Head of caudate nucleus (tissue), 42 donors: ENCODE measurements around the gene EVPL.

ENCODE experiments used
- DNase-seq, 42 donors: peaks; one replicate each; pipeline versions ENCODE4 v3.0.0 to v3.0.0-alpha.2; 2020 to 2021; ENCODE audit warnings: mixed read lengths in 7 of 42
- intact Hi-C: fragments of 100-400 bp; cut with DNase I; formaldehyde crosslinking; loops from one replicate; pipeline ENCODE4 v1.15.0; 2022

EVPL gene

DNA sequence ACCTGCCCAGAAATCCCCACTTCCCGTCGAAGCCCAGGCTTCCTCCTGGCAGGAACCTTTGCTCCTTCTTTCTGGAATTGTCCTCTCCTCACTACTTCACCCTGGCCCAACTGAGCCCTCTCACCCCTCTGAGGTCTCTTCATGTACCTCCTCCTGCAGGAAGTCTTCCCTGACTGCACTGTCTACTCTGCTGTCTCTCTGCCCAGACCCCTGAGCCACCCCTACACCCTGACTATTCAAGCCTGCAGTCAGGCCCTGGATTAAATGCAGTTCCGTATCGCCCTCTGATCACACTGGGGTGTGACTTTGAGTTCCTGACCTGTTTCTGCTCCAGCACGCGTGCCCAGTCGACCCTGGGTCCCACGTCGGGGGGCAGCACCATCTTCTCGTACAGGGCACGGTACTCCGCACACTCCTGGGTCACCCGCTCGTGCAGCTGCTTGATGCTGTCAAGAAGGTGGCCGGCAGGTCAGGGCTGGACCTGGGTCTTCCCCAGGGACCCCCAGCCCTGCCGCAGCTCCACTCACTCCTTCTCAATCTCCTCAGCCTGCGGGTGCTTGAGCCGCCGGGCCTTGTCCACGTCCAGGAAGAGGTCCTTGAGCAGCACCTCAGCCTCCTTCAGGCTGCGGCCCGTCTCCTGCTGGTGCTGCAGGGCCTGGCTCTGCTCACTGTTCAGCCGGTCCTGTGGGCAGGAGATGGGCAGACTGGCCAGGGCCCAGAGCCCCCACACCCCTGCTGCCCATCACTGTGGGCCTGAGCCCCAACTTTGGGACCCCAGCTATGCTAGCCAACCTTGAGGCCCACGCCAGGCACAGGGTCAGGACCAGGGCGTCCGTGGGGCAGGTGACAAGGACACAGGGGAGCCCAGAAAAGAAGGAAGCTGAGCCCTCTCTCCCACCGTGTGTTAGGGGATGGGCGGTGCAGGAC is 3.9 kb downstream of the EVPL start:
- DNase-seq, result no peak
- intact Hi-C loops, result no loop called here

GRCh38 chr17:76022285-76022684 is 4.8 kb downstream of the EVPL start:
- no peak for DNase-seq
- intact Hi-C loops, result no loop called here

DNA sequence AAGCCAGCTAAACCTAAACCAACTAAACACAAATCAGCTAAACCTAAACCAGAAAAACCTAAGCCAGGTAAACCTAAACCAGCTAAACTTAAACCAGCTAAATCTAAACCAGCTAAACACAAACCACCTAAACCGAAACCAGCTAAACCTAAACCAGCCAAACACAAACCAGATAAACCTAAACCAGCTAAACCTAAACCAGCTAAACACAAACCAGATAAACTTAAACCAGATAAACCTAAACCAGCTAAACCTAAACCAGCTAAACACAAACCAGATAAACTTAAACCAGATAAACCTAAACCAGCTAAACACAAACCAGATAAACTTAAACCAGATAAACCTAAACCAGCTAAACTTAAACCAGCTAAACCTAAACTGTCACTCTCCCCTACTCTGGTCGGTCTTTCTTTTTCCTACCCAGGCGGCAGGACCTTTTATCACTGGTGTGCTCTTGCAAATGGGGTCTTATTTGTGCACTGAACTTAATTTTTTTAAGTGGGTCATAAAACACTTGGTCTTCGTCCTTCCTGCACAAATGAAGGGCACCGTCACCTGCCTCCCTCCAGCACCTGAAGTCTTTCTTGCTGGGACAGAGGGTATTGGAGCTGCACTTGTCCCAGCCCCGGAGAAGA is 7.2 kb downstream of the EVPL start:
- intact Hi-C loops, result loop anchor here (10.0 kb wide), 1 partner anchor 275 kb away; no protein-coding TSS in a partner anchor
- no peak for DNase-seq

GRCh38 chr17:76018801-76019200 is 8.3 kb downstream of the EVPL start:
- intact Hi-C loops, result loop anchor here (10.0 kb wide), 1 partner anchor 276 kb away; no protein-coding TSS in a partner anchor
- DNase-seq, result no peak

- intact Hi-C loops, result loop anchor here (10.0 kb wide), 1 partner anchor 276 kb away; no protein-coding TSS in a partner anchor
- DNase-seq, result no peak
These were observed 8.8 kb downstream of the EVPL start for GRCh38 chr17:76018340-76018680.

GRCh38 chr17:76017481-76018339 is 9.4 kb downstream of the EVPL start:
- intact Hi-C loops, result loop anchor here (10.0 kb wide), 1 partner anchor 277 kb away; no protein-coding TSS in a partner anchor
- no peak for DNase-seq

DNA sequence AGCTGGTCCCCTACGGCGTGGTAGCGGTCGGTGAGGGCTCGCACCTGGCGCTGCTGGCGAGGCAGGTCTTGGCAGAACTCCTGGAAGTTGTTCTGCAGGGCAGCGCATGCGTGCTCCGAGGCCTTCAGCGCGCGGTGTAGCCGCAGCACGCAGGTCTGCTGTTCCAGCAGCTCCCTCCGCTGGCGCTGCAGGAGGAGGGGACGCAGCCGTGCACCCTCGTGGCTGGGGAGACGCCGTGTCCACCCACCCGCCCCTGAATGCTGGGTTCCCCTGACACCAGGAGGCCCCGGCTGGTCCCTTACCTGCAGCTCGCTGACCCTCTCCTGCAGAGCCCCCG is 12.2 kb downstream of the EVPL start:
- DNase-seq, result no peak
- intact Hi-C loops, result loop anchor here (10.0 kb wide), 1 partner anchor 280 kb away; no protein-coding TSS in a partner anchor

- intact Hi-C loops, result loop anchor here (10.0 kb wide), 1 partner anchor 280 kb away; no protein-coding TSS in a partner anchor
- DNase-seq, result peak; percentile 26 to 85 (median 68)
These were observed 12.8 kb downstream of the EVPL start for GRCh38 chr17:76014100-76014924.

GRCh38 chr17:76013377-76013932 is 13.7 kb downstream of the EVPL start:
- intact Hi-C loops, result loop anchor here (10.0 kb wide), 1 partner anchor 281 kb away; no protein-coding TSS in a partner anchor
- DNase-seq, result no peak

- intact Hi-C loops, result loop anchor here (10.0 kb wide), 1 partner anchor 283 kb away; no protein-coding TSS in a partner anchor
- no peak for DNase-seq
These were observed 15.2 kb downstream of the EVPL start for GRCh38 chr17:76011951-76012350.

DNA sequence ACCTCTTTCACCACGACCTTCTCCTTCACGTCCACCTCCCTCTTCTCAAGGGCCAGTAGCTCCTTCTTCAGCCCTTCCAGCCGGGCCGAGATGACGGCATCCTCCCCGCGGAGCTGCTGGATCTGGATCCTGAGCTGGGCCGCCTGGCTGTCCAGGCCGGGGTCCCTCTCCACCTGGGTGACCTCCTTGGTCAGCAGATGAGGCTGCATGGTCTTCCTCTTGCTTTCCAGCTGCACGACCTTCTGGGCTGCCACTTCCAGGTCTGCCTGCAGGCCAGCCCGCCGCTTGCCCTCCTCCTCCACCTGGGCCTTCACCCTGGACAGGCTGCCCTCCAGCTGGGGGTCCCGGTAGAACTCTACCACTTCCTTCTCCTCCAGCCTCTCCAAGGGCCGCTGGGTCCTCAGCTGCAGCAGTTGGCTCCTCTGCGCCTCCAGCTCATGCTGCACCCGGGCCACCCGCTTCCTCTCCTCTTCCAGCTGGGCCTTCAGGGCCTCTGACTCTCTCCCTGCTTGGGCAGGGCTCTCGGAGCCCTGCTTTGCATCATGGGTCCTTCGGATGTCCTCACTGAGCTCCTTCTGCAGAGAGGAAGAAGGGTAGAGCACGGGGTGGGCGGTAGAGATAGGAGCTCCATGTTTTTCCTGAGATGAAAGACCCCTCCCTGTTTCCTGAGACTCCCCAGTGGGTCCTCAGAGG is 17.0 kb downstream of the EVPL start:
- intact Hi-C loops, result loop anchor here (10.0 kb wide), 1 partner anchor 285 kb away; no protein-coding TSS in a partner anchor
- no peak for DNase-seq

GRCh38 chr17:76009447-76009846 is 17.7 kb downstream of the EVPL start:
- intact Hi-C loops, result no loop called here
- DNase-seq, result no peak

DNA sequence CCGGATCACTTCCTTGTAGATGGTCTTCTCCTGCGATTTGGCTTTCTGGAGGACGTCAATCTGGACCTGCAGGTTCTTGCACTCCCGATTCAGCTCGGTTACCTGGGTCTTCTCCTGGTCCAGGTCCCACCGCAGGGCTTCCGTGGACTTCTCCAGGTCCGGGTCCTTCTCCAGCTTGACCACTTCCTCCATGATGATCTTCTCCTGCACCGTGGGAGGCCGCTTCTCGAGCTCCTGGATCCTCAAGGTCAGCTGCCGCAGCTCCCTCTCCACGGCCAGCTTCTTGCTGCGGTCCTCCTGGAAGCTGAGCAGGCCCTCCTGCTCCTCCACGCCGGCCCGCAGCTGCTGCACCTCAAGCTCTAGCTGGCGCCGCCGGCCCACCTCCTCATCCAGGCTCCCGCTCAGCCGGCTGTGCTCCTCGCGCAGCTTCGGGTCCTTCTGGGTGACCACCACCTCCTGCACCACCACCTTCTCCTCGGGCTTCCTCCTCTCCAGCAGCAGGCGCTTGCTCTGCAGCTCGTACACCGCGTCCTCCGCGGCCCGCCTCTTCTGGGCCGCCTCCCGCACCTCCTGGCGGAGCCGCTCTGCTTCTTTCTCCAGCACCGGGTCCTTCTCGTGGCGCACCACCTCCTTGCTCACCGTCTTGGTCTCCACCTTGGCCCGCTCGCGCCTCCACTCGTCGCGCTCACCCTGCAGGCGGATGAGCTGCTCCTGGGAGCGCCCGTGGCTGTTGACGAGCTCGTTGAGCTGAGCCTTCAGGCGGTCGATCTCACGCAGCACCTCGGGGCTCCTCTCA is 18.3 kb downstream of the EVPL start:
- no peak for DNase-seq
- intact Hi-C loops, result no loop called here

DNA sequence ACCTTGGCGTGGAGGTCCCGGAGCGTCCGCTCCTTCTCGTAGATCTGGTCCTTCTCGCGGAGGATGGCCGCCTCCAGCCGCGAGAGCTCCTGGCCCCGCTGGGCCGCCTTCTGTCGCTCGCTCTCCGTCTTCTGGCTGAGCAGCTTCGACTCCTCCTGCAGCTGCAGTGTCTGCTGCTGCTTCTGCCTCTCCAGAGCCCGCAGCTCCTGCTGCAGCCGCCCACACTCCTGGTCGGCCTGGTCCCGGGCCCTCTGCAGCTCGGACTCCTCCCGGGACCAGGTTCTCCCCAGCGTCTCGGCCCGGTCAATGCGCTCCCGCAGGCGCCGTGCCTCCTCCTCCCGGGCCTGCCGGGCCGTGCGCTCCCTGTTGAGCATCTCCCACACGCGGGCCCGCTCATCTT is 18.9 kb downstream of the EVPL start:
- intact Hi-C loops, result no loop called here
- DNase-seq, result no peak

DNA sequence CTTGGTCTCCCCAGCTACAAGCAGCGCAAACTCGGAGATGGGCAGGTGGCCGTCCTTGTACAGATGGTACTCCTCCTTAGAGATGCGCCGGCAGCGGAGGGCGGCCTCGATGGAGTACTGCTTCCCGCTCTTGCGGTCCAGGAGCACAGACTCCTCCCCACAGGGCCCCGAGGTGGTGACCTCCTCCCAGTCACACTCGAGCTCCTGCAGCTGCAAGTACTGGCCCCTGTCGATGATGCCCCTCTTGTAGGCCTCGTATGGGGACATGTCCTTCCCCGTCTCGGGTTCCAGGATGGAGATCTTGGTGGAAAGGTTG is 19.3 kb downstream of the EVPL start:
- intact Hi-C loops, result no loop called here
- no peak for DNase-seq

GRCh38 chr17:76007131-76007849 is 19.8 kb downstream of the EVPL start:
- DNase-seq, result no peak
- intact Hi-C loops, result no loop called here
